Activated CD8-positive, alpha-beta memory T cell treated with anti-CD3 and anti-CD28 coated beads, Interleukin-2, amount 50 U/mL, for 4 hours (primary cell): Measurements from ENCODE around the gene B3GALT5.
"Not testable (repeated sequence)": the region's sequence is repeated elsewhere in the genome, so short reads cannot be mapped to it uniquely, and the experiment has no call there.

Source experiments
- DNase-seq: peaks from one replicate; pipeline ENCODE4 v3.0.0-alpha.2; 2020

The B3GALT5 gene

GRCh38 chr21:39612233-39613040 is at the start of gene B3GALT5:
TSS of gene B3GALT5 (plus strand) at chr21:39612940. CDS start at chr21:39660560, 47,620 bp downstream.
- DNase-seq = no peak

GRCh38 chr21:39564200-39564599 is 48.5 kb upstream of the B3GALT5 start:
- DNase-seq = no peak

- DNase-seq = no peak
Measured at GRCh38 chr21:39567180-39567972, 45.4 kb upstream of the B3GALT5 start.

GRCh38 chr21:39568361-39568760 is 44.4 kb upstream of the B3GALT5 start:
- no peak for DNase-seq

- no peak for DNase-seq
Measured at GRCh38 chr21:39575775-39576174, 37.0 kb upstream of the B3GALT5 start.

- DNase-seq = no peak
Measured at GRCh38 chr21:39576518-39577128, 36.1 kb upstream of the B3GALT5 start.

GRCh38 chr21:39579734-39580332 is 32.9 kb upstream of the B3GALT5 start:
- DNase-seq = no peak

- no peak for DNase-seq
Measured at GRCh38 chr21:39580744-39581143, 32.0 kb upstream of the B3GALT5 start.

GRCh38 chr21:39581414-39581813 is 31.3 kb upstream of the B3GALT5 start:
- DNase-seq = no peak

- DNase-seq = no peak
Measured at GRCh38 chr21:39582749-39583148, 30.0 kb upstream of the B3GALT5 start.

- DNase-seq = not testable (repeated sequence)
Measured at GRCh38 chr21:39583586-39583985, 29.2 kb upstream of the B3GALT5 start.

- no peak for DNase-seq
Measured at GRCh38 chr21:39587376-39587775, 25.4 kb upstream of the B3GALT5 start.

- DNase-seq = no peak
Measured at GRCh38 chr21:39588884-39589283, 23.9 kb upstream of the B3GALT5 start.

- DNase-seq = no peak
Measured at GRCh38 chr21:39593522-39593921, 19.2 kb upstream of the B3GALT5 start.

- DNase-seq = no peak
Measured at GRCh38 chr21:39595465-39595864, 17.3 kb upstream of the B3GALT5 start.

- DNase-seq = no peak
Measured at GRCh38 chr21:39597595-39597994, 15.1 kb upstream of the B3GALT5 start.

GRCh38 chr21:39599191-39599970 is 13.4 kb upstream of the B3GALT5 start:
- DNase-seq = no peak

GRCh38 chr21:39601187-39601928 is 11.4 kb upstream of the B3GALT5 start:
- DNase-seq = no peak

- no peak for DNase-seq
Measured at GRCh38 chr21:39602076-39602689, 10.6 kb upstream of the B3GALT5 start.

GRCh38 chr21:39602793-39603192 is 9.9 kb upstream of the B3GALT5 start:
- DNase-seq = no peak

GRCh38 chr21:39604951-39605350 is 7.8 kb upstream of the B3GALT5 start:
- DNase-seq = no peak
